H1 (cell line): ENCODE results near the gene ULK3. TPM values are rescaled to one million over a fixed set of nuclear protein-coding genes. Genes with fewer than 3 reads are reported as not detected.

ENCODE experiments used
- HDAC2 ChIP-seq, 2 experiments: fragments of 300-600 bp in 1 of 2; sonication (generic) in 1 of 2; IDR thresholded peaks; 2 replicates each; pipeline ENCODE4 v1.6.1; 2011 to 2012; ENCODE audit warnings: low read depth in 2 of 2, low read length in 2 of 2, mild to moderate bottlenecking in 2 of 2, moderate library complexity in 2 of 2, borderline replicate concordance in 1 of 2, inconsistent platforms in 1 of 2
- polyA plus RNA-seq, 7 experiments: library from polyadenylated mRNA; depleted of rRNA in 3 of 7; stranded (reverse) in 5 of 7; unstranded in 2 of 7; fragments of >200 nt in 5 of 7; fragments of 200-250 nt in 2 of 7; gene quantifications; 1 replicate in 5 of 7; 2 replicates in 1 of 7; 4 replicates in 1 of 7; pipeline versions ENCODE4 v1.2.1 to v1.2.3, GENCODE V29; 2011 to 2013; ENCODE audit warnings: missing spikeins in 2 of 7, mixed read lengths in 2 of 7
- total RNA-seq: library from RNA; stranded (reverse); fragmentation: NEBNext Ultra II Directional; extraction: Animal tissue kit (Norgen Biotek cat#: 25700); gene quantifications from 2 replicates; pipeline ENCODE4 v1.2.1, GENCODE V29; 2021

ULK3 gene
- total and polyA plus RNA-seq, 2 of the 8 experiments (the other 6 are each of a cell fraction or from before 2014, with no cell fraction given): 27.1 to 34.4 TPM

DNA sequence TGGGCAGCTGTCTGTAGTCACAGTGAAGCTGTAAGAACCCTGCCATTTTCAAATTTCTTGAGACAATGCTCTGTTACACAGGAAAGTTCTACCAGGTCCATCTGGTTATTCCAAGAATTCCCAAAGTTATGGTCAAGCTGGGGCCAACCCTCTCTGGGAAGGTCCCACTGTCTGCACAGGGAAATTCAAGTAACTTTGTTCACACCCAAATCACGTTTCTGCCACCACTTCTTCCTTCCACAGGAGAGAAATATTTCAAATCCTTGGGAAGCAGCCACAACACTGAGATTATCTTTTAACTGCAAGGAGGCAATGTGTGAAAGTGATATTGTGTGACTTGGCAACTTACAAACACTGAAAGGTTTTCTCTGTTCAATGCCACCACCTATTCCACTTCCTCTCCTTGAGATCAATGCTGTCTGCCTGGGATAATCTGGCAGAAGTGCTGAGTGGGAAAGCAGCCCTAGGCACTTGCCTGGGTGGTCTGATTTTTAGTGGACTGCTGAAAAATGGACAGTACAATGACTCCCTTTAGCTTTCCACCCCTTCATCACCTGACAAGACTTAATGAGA is 24.6 kb upstream of the ULK3 start (continued):
- no peak for TF ChIP-seq HDAC2 (IDR thresholded peaks at IDR 0.05; ENCODE audit: borderline replicate concordance in 1 of 2, low read depth in 2 of 2, low read length in 2 of 2)
- TF ChIP-seq, all 59 proteins: peak for 0
